Measurements from ENCODE around the gene IQSEC1.

DNA sequence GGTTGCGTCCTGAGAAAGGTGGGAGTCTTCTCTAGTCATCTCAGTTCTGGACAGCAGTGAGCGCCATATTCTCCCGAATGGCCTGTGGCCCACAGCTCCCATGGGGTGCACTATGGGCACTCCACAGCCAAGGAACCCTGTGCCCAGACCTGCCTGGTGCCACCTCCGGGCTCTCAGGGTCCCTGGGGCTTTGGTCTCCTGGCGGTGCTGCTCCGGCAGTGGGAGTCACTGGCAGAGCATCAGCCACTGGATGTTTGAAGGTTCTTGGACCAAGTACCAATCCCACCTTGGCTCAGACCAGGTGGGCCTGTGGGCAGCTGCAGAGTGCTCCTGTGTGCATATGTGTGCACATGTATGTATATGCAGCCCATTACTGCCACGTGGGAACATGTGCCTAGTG is 163.5 kb downstream of the IQSEC1 start:
- TF ChIP-seq JUND (IDR thresholded peaks at IDR 0.05; ENCODE audit: low read depth, low read length) (no peak), SMARCA5 (IDR thresholded peaks at IDR 0.05) (no peak), ZNF274 (IDR thresholded peaks at IDR 0.05; ENCODE audit: insufficient read depth, insufficient read length) (no peak), FOXK2 (IDR thresholded peaks at IDR 0.05) (no peak), CHD1 (IDR thresholded peaks at IDR 0.05; ENCODE audit: low read depth, low read length) (no peak), KAT2A (conservative IDR thresholded peaks at IDR 0.05; ENCODE audit: control insufficient read depth, low read depth, low read length) (no peak), CBX5 (IDR thresholded peaks at IDR 0.05; ENCODE audit: low read depth) (no peak), POLR2A (IDR thresholded peaks at IDR 0.05; ENCODE audit: low read depth, low read length) (no peak)
- TF ChIP-seq, protein P1, sequence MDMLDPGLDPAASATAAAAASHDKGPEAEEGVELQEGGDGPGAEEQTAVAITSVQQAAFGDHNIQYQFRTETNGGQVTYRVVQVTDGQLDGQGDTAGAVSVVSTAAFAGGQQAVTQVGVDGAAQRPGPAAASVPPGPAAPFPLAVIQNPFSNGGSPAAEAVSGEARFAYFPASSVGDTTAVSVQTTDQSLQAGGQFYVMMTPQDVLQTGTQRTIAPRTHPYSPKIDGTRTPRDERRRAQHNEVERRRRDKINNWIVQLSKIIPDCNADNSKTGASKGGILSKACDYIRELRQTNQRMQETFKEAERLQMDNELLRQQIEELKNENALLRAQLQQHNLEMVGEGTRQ (IDR thresholded peaks at IDR 0.05; ENCODE audit: borderline replicate concordance, low read depth, low read length): no peak
- TF ChIP-seq, protein P2, sequence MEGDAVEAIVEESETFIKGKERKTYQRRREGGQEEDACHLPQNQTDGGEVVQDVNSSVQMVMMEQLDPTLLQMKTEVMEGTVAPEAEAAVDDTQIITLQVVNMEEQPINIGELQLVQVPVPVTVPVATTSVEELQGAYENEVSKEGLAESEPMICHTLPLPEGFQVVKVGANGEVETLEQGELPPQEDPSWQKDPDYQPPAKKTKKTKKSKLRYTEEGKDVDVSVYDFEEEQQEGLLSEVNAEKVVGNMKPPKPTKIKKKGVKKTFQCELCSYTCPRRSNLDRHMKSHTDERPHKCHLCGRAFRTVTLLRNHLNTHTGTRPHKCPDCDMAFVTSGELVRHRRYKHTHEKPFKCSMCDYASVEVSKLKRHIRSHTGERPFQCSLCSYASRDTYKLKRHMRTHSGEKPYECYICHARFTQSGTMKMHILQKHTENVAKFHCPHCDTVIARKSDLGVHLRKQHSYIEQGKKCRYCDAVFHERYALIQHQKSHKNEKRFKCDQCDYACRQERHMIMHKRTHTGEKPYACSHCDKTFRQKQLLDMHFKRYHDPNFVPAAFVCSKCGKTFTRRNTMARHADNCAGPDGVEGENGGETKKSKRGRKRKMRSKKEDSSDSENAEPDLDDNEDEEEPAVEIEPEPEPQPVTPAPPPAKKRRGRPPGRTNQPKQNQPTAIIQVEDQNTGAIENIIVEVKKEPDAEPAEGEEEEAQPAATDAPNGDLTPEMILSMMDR (IDR thresholded peaks at IDR 0.05 in 2 of 3, conservative IDR thresholded peaks at IDR 0.05 in 1 of 3; ENCODE audit: control insufficient read depth in 2 of 3, extremely low read depth in 1 of 3, insufficient read depth in 1 of 3, low read depth in 3 of 3, low read length in 3 of 3): no peak
- TF ChIP-seq, protein P3, sequence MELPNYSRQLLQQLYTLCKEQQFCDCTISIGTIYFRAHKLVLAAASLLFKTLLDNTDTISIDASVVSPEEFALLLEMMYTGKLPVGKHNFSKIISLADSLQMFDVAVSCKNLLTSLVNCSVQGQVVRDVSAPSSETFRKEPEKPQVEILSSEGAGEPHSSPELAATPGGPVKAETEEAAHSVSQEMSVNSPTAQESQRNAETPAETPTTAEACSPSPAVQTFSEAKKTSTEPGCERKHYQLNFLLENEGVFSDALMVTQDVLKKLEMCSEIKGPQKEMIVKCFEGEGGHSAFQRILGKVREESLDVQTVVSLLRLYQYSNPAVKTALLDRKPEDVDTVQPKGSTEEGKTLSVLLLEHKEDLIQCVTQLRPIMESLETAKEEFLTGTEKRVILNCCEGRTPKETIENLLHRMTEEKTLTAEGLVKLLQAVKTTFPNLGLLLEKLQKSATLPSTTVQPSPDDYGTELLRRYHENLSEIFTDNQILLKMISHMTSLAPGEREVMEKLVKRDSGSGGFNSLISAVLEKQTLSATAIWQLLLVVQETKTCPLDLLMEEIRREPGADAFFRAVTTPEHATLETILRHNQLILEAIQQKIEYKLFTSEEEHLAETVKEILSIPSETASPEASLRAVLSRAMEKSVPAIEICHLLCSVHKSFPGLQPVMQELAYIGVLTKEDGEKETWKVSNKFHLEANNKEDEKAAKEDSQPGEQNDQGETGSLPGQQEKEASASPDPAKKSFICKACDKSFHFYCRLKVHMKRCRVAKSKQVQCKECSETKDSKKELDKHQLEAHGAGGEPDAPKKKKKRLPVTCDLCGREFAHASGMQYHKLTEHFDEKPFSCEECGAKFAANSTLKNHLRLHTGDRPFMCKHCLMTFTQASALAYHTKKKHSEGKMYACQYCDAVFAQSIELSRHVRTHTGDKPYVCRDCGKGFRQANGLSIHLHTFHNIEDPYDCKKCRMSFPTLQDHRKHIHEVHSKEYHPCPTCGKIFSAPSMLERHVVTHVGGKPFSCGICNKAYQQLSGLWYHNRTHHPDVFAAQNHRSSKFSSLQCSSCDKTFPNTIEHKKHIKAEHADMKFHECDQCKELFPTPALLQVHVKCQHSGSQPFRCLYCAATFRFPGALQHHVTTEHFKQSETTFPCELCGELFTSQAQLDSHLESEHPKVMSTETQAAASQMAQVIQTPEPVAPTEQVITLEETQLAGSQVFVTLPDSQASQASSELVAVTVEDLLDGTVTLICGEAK (IDR thresholded peaks at IDR 0.05; ENCODE audit: borderline replicate concordance): no peak

Measured in GM12878 (cell line).